AG04450 (cell line): ENCODE measurements around the gene GALNT2. TPM values are rescaled to one million over a fixed set of nuclear protein-coding genes. Genes with fewer than 3 reads are reported as not detected.

ENCODE experiments used
- CTCF ChIA-PET: fragments of 300-600, 350-600 bp; formaldehyde crosslinking; extraction: SDS; loops from one replicate; lab custom pipeline; 2022; ENCODE audit warnings: antibody characterized with exemption, inconsistent platforms; lab: Charles Lee
- POLR2A ChIA-PET: fragments of 350-600 bp; formaldehyde crosslinking; extraction: SDS; loops from one replicate; lab custom pipeline; 2021; ENCODE audit warnings: antibody characterized with exemption, inconsistent platforms; lab: Yijun Ruan, JAX
- DNase-seq: peaks from one replicate; pipeline ENCODE4 v3.0.0-alpha.2; 2011; ENCODE audit warnings: low read depth, low spot score
- H3K27ac ChIP-seq: one replicate; pipeline ENCODE4 v1.5.1; 2012; ENCODE audit warnings: low read depth, low read length, control low read depth
- H3K27me3 ChIP-seq: one replicate; pipeline ENCODE4 v1.6.0; 2012; ENCODE audit warnings: low read length; ENCODE audit not compliant: control insufficient read depth, insufficient read depth
- H3K4me3 ChIP-seq: 2 replicates; pipeline ENCODE4 v1.5.1; 2011; ENCODE audit warnings: mild to moderate bottlenecking, low read depth, low read length, control low read depth
- H3K9me3 ChIP-seq: 2 replicates; pipeline ENCODE4 v1.5.1; 2012; ENCODE audit warnings: low read length; ENCODE audit not compliant: control insufficient read depth, insufficient read depth
- polyA plus RNA-seq: library from polyadenylated mRNA; depleted of rRNA; stranded (reverse); fragments of >200 nt; gene quantifications from 2 replicates; pipeline ENCODE4 v1.2.3, GENCODE V29; 2011
- TF ChIP-seq, protein P1 (sequence below): IDR thresholded peaks from 2 replicates; pipeline ENCODE4 v1.5.1; 2011; ENCODE audit warnings: low read depth, low read length, control low read depth, inconsistent platforms

The GALNT2 gene
- polyA plus RNA-seq, 1 experiment: 121 TPM

DNA sequence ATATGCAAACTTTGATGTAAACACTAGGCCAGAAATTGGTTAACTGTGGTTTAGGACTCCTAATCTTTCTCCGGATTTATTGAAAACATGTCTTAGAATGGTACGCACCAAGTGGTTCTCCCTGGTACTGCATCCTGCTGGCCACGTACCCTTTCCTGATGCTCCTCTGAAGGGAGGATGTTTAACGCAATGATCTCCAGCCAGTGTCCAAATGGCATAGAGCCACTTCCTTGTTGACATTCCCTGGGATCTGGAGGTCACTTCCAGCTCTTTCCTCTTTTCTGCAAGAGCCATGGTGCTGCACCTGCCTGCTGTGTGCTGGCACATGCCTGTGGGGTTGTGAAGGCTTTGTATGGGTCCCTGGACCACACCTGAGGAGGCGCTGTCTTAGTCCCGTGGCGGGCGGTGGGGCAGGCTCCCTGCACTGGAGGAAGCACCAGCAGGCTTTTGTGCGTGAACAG lies 53.9 kb downstream of the GALNT2 start:
- no peak for DNase-seq
- Histone ChIP-seq H3K4me3 (no peak overlapping the region), H3K27ac (no peak overlapping the region), H3K27me3 (no peaks in the 10 kb centered on the region), H3K9me3 (no peaks in the 10 kb centered on the region)
- ChIA-PET CTCF (interaction anchor here (0.6 to 1.0 kb wide), 3 partner anchors 38 to 407 kb away, joined by 3 to 9 read pairs (median 8); no protein-coding TSS in a partner anchor), POLR2A (no interaction called here)
- TF ChIP-seq, protein P1, sequence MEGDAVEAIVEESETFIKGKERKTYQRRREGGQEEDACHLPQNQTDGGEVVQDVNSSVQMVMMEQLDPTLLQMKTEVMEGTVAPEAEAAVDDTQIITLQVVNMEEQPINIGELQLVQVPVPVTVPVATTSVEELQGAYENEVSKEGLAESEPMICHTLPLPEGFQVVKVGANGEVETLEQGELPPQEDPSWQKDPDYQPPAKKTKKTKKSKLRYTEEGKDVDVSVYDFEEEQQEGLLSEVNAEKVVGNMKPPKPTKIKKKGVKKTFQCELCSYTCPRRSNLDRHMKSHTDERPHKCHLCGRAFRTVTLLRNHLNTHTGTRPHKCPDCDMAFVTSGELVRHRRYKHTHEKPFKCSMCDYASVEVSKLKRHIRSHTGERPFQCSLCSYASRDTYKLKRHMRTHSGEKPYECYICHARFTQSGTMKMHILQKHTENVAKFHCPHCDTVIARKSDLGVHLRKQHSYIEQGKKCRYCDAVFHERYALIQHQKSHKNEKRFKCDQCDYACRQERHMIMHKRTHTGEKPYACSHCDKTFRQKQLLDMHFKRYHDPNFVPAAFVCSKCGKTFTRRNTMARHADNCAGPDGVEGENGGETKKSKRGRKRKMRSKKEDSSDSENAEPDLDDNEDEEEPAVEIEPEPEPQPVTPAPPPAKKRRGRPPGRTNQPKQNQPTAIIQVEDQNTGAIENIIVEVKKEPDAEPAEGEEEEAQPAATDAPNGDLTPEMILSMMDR: peak; percentile 51

DNA sequence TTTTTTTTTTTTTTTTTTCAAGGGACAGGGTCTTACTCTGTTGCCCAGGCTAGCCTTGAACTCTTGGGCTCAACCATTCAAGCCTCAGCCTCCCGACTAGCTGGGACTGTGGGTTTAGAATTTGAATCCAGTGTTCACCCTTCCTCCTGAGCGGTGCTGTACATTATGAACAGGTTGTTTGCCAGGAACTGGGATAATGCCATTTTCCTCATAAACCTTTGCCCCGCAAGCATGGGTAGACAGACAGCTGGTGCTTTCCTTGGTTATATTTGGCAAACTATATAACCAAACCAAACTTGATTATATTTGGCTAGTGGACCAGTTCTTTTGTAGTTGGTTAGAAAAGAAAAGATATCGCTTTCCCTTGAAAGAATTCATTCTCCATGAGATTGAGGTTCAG lies 54.9 kb downstream of the GALNT2 start:
- CTCF ChIA-PET: interaction anchor here (0.6 to 1.5 kb wide), 5 partner anchors 10 to 408 kb away, joined by 3 to 9 read pairs (median 4); no protein-coding TSS in a partner anchor
- no peaks in the 10 kb centered on the region for H3K27me3 ChIP-seq
- H3K4me3 ChIP-seq: no peak overlapping the region
- TF ChIP-seq, protein P1: no peak
- H3K9me3 ChIP-seq: no peaks in the 10 kb centered on the region
- H3K27ac ChIP-seq: no peak overlapping the region
- DNase-seq: no peak
- POLR2A ChIA-PET: interaction anchor here (0.7 kb wide), 1 partner anchor 8 kb away, joined by 3 read pairs; no protein-coding TSS in a partner anchor

DNA sequence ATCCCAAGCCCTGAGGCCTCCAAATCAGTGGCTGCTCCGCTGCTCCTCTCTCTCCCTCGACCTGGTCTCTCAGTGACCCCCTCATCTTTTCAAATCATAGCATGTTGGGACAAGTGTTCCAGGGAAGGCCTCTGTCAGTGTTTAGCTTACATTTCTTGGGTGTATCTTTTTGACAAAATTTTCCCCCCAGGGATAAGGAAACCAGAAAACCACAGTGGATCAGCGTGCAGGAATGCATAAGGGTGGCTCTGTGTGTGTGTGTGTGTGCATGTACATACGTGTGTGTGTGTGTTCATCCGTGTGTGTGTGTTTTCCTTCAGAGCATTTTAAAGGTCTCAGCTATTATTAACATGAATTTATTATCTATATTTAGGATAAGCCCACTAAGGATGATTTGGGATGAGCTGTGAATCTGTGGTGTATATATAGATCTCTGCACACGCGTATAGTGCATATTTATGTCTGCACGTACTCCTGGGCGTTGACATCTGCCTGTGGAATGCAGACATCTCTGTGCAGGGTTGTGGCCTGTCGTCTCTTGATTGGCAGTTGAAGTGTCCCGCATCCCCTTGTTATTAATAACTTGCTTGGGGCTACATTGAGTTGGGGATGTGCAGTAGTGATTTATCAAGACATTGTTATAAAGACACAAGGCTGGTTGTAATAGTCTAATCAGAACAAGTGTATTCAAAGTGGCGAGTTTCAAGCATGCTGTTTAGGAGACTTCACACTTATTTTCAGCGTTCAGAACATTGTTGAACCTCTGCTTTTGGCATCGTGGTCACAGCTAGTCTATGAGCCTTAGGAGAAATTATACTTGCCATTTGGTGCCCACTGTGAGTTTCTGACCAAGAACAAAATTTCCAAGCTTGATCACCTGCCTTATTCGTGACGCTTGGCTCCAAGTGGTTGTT lies 55.6 kb downstream of the GALNT2 start:
- POLR2A ChIA-PET: interaction anchor here (0.7 kb wide), 1 partner anchor 9 kb away, joined by 3 read pairs; no protein-coding TSS in a partner anchor
- no peak for DNase-seq
- CTCF ChIA-PET: interaction anchor here (0.6 to 1.5 kb wide), 3 partner anchors 10 to 54 kb away, joined by 3 to 4 read pairs (median 3); no protein-coding TSS in a partner anchor

DNA sequence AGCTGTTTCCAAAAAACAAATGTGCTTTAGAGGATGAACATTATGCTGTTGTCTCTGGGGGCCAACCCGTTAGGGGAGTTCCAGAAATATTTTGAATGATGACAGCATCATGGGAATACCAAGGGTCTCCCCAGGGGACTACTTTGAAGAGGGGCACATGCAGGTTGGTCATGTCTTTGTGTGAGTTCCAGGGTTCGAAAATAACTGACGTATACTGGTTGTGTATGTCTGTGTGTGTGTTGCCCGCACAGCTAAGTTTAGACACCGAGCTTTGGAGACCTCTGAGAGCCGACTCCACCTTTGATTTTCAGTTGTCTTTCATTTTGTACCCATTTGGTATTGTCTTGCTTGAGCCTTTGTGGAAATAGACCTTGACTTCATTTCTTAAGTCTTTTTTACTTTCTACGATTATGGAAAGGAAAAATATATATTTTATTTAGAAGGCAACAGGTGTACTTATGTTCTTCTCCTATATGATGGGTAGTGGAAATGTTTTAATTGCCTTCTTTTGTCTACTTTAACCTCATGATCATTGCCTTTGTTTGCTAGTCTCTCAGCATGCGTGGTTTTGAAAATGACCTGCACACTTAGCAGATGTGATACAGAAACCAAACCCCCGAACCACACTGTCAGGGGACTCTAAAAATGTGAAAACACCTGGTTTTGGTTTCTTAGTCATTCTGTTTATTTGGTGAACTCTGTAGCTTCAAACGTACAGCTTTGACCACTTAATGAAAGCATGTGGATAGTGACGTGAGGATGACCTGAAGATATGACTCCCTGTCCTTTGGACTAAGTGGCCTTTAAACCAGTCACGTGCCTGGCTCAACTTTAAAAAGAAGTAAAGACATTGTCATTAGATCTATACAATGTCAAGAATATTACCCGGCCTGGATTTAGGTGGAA lies 56.5 kb downstream of the GALNT2 start:
- no peak for DNase-seq
- TF ChIP-seq, protein P1: no peak
- no peaks in the 10 kb centered on the region for H3K27me3 ChIP-seq
- H3K27ac ChIP-seq: no peak overlapping the region
- CTCF ChIA-PET: interaction anchor here (1.5 kb wide), 1 partner anchor 21 kb away, joined by 3 read pairs; no protein-coding TSS in a partner anchor
- POLR2A ChIA-PET: no interaction called here
- H3K4me3 ChIP-seq: no peak overlapping the region
- no peaks in the 10 kb centered on the region for H3K9me3 ChIP-seq

More for the DNA sequence above, 55.6 kb downstream of the GALNT2 start:
- Histone ChIP-seq H3K27ac (no peak overlapping the region), H3K9me3 (no peaks in the 10 kb centered on the region), H3K4me3 (no peak overlapping the region), H3K27me3 (no peaks in the 10 kb centered on the region)
- TF ChIP-seq, protein P1: no peak
